GM23338 (cell line): ENCODE results near the gene HLA-C.

Experiments used
- CREB1 ChIP-seq: fragments of 250-450 bp; sonication (Bioruptor Pico); IDR thresholded peaks from 2 replicates; pipeline ENCODE4 v1.5.0; 2020; ENCODE audit warnings: low read depth, mild to moderate bottlenecking, moderate library complexity
- CTCF ChIP-seq, 2 experiments: fragments of 200-600 bp in 1 of 2; sonication (generic) in 1 of 2; conservative IDR thresholded peaks; 2 replicates each; pipeline versions ENCODE4 v1.5.1 to v1.6.1; 2016 to 2017; ENCODE audit warnings: antibody characterized with exemption in 2 of 2, low read depth in 2 of 2, mild to moderate bottlenecking in 2 of 2, moderate library complexity in 1 of 2
- EZH2 ChIP-seq: fragments of 200-600 bp; sonication (generic); IDR thresholded peaks from one replicate; pipeline ENCODE4 v1.8.0; 2017; ENCODE audit warnings: antibody characterized with exemption, mild to moderate bottlenecking, low read depth; ENCODE audit not compliant: unreplicated experiment
- EZH2phosphoT487 ChIP-seq: fragments of 200-600 bp; sonication (generic); IDR thresholded peaks from one replicate; pipeline ENCODE4 v1.8.1; 2018; ENCODE audit warnings: antibody characterized with exemption; ENCODE audit not compliant: unreplicated experiment
- JUNB ChIP-seq: IDR thresholded peaks from one replicate; pipeline ENCODE4 v1.6.1; 2016; ENCODE audit warnings: antibody characterized with exemption; ENCODE audit not compliant: unreplicated experiment
- NANOG ChIP-seq: IDR thresholded peaks from 2 replicates; pipeline ENCODE4 v1.6.1; 2016; ENCODE audit warnings: antibody characterized with exemption, borderline replicate concordance
- POLR2AphosphoS5 ChIP-seq: IDR thresholded peaks from 2 replicates; pipeline ENCODE4 v1.6.1; 2016; ENCODE audit warnings: antibody characterized with exemption, low read depth
- REST ChIP-seq: IDR thresholded peaks from one replicate; pipeline ENCODE4 v1.6.1; 2018; ENCODE audit warnings: antibody characterized with exemption; ENCODE audit not compliant: unreplicated experiment
- STAT1 ChIP-seq: IDR thresholded peaks from one replicate; pipeline ENCODE4 v1.6.1; 2016; ENCODE audit warnings: antibody characterized with exemption; ENCODE audit not compliant: unreplicated experiment
- ZNF114 ChIP-seq: fragments of 250-450 bp; sonication (Bioruptor Pico); IDR thresholded peaks from 2 replicates; pipeline ENCODE4 v1.5.0; 2020; ENCODE audit warnings: mild to moderate bottlenecking, moderate library complexity
- ZNF331 ChIP-seq: fragments of 250-450 bp; sonication (Bioruptor Pico); IDR thresholded peaks from 2 replicates; pipeline ENCODE4 v1.5.0; 2020; ENCODE audit warnings: low read depth, mild to moderate bottlenecking, moderate library complexity
- TF ChIP-seq, protein P1 (sequence below): IDR thresholded peaks from 2 replicates; pipeline ENCODE4 v1.6.1; 2016; ENCODE audit warnings: antibody characterized with exemption
- TF ChIP-seq, protein P2 (sequence below): fragments of 250-450 bp; sonication (Bioruptor Pico); IDR thresholded peaks from 2 replicates; pipeline ENCODE4 v1.5.0; 2020; ENCODE audit warnings: mild to moderate bottlenecking, moderate library complexity

DNA sequence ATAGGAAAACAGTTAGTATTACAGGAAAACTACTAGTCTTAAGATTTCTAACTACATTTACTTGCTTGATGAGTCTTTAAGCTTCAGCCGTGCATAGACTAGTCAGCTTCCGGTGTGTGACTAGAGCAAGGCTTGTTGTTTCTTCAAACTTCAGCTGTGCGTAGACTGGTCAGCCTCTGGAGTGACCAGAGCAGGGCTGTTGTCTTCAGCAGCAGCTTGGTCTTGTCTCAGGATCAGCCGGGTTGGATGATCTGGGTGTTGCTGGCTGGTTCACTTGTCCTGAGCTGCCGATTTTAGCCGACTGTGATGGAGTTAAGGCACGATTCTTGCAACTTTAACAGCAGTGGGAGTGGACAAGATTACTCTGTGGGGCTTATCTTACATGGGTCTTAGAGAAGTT lies 44.7 kb downstream of the HLA-C start:
- TF ChIP-seq CTCF (conservative IDR thresholded peaks at IDR 0.05; ENCODE audit: low read depth in 2 of 2): no peak
- TF ChIP-seq CREB1 (CRISPR knock-in tag): no peak
- no peak for TF ChIP-seq ZNF114 (CRISPR knock-in tag)
- TF ChIP-seq EZH2: no peak
- TF ChIP-seq, protein P1, sequence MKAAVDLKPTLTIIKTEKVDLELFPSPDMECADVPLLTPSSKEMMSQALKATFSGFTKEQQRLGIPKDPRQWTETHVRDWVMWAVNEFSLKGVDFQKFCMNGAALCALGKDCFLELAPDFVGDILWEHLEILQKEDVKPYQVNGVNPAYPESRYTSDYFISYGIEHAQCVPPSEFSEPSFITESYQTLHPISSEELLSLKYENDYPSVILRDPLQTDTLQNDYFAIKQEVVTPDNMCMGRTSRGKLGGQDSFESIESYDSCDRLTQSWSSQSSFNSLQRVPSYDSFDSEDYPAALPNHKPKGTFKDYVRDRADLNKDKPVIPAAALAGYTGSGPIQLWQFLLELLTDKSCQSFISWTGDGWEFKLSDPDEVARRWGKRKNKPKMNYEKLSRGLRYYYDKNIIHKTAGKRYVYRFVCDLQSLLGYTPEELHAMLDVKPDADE: no peak
- TF ChIP-seq REST: no peak
- no peak for TF ChIP-seq EZH2phosphoT487
- no peak for TF ChIP-seq POLR2AphosphoS5
- TF ChIP-seq JUNB: no peak
- no peak for TF ChIP-seq ZNF331 (CRISPR knock-in tag)
- TF ChIP-seq NANOG: no peak
- TF ChIP-seq, protein P2, sequence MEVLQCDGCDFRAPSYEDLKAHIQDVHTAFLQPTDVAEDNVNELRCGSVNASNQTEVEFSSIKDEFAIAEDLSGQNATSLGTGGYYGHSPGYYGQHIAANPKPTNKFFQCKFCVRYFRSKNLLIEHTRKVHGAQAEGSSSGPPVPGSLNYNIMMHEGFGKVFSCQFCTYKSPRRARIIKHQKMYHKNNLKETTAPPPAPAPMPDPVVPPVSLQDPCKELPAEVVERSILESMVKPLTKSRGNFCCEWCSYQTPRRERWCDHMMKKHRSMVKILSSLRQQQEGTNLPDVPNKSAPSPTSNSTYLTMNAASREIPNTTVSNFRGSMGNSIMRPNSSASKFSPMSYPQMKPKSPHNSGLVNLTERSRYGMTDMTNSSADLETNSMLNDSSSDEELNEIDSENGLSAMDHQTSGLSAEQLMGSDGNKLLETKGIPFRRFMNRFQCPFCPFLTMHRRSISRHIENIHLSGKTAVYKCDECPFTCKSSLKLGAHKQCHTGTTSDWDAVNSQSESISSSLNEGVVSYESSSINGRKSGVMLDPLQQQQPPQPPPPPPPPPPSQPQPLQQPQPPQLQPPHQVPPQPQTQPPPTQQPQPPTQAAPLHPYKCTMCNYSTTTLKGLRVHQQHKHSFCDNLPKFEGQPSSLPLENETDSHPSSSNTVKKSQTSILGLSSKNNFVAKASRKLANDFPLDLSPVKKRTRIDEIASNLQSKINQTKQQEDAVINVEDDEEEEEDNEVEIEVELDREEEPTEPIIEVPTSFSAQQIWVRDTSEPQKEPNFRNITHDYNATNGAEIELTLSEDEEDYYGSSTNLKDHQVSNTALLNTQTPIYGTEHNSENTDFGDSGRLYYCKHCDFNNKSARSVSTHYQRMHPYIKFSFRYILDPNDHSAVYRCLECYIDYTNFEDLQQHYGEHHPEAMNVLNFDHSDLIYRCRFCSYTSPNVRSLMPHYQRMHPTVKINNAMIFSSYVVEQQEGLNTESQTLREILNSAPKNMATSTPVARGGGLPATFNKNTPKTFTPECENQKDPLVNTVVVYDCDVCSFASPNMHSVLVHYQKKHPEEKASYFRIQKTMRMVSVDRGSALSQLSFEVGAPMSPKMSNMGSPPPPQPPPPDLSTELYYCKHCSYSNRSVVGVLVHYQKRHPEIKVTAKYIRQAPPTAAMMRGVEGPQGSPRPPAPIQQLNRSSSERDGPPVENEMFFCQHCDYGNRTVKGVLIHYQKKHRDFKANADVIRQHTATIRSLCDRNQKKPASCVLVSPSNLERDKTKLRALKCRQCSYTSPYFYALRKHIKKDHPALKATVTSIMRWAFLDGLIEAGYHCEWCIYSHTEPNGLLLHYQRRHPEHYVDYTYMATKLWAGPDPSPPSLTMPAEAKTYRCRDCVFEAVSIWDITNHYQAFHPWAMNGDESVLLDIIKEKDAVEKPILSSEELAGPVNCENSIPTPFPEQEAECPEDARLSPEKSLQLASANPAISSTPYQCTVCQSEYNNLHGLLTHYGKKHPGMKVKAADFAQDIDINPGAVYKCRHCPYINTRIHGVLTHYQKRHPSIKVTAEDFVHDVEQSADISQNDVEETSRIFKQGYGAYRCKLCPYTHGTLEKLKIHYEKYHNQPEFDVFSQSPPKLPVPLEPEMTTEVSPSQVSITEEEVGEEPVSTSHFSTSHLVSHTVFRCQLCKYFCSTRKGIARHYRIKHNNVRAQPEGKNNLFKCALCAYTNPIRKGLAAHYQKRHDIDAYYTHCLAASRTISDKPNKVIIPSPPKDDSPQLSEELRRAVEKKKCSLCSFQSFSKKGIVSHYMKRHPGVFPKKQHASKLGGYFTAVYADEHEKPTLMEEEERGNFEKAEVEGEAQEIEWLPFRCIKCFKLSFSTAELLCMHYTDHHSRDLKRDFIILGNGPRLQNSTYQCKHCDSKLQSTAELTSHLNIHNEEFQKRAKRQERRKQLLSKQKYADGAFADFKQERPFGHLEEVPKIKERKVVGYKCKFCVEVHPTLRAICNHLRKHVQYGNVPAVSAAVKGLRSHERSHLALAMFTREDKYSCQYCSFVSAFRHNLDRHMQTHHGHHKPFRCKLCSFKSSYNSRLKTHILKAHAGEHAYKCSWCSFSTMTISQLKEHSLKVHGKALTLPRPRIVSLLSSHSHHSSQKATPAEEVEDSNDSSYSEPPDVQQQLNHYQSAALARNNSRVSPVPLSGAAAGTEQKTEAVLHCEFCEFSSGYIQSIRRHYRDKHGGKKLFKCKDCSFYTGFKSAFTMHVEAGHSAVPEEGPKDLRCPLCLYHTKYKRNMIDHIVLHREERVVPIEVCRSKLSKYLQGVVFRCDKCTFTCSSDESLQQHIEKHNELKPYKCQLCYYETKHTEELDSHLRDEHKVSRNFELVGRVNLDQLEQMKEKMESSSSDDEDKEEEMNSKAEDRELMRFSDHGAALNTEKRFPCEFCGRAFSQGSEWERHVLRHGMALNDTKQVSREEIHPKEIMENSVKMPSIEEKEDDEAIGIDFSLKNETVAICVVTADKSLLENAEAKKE (CRISPR knock-in tag): no peak
- TF ChIP-seq STAT1: no peak
